Hepatocyte (in vitro differentiated cells): ENCODE results near the gene UBQLNL. TPM values are rescaled to one million over a fixed set of nuclear protein-coding genes. Genes with fewer than 3 reads are reported as not detected.

ENCODE experiments used
- DNase-seq: peaks from one replicate; pipeline ENCODE4 v3.0.0-alpha.2; 2016; ENCODE audit warnings: low spot score
- H2AFZ ChIP-seq: fragments of 200-600 bp; sonication (generic); 2 replicates; pipeline ENCODE4 v1.6.0; 2016; ENCODE audit warnings: antibody characterized with exemption, mild to moderate bottlenecking
- H3K27ac ChIP-seq: fragments of 200-600 bp; sonication (generic); 2 replicates; pipeline ENCODE4 v1.5.1; 2016; ENCODE audit warnings: mild to moderate bottlenecking
- H3K27me3 ChIP-seq: fragments of 200-600 bp; sonication (generic); 2 replicates; pipeline ENCODE4 v1.6.1; 2016
- H3K36me3 ChIP-seq: fragments of 200-600 bp; sonication (generic); replicated peaks from 2 replicates; pipeline ENCODE4 v1.5.1; 2016; ENCODE audit warnings: low read depth; ENCODE audit not compliant: insufficient read depth
- H3K4me1 ChIP-seq: fragments of 200-600 bp; sonication (generic); 2 replicates; pipeline ENCODE4 v1.5.1; 2016; ENCODE audit warnings: mild to moderate bottlenecking, moderate library complexity; ENCODE audit not compliant: insufficient read depth
- H3K4me2 ChIP-seq: fragments of 200-600 bp; sonication (generic); 2 replicates; pipeline ENCODE4 v1.6.0; 2016
- H3K4me3 ChIP-seq: fragments of 200-600 bp; sonication (generic); 2 replicates; pipeline ENCODE4 v1.5.1; 2016; ENCODE audit warnings: mild to moderate bottlenecking
- H3K79me2 ChIP-seq: fragments of 200-600 bp; sonication (generic); 2 replicates; pipeline ENCODE4 v1.6.0; 2017; ENCODE audit warnings: mild to moderate bottlenecking
- H3K9me2 ChIP-seq: fragments of 200-600 bp; sonication (generic); replicated peaks from 2 replicates; pipeline ENCODE4 v1.6.0; 2017; ENCODE audit warnings: mild to moderate bottlenecking; ENCODE audit not compliant: insufficient read depth
- H3K9me3 ChIP-seq: fragments of 200-600 bp; sonication (generic); 2 replicates; pipeline ENCODE4 v1.5.1; 2016; ENCODE audit warnings: low read depth, mild to moderate bottlenecking
- H4K20me1 ChIP-seq: fragments of 200-600 bp; sonication (generic); 2 replicates; pipeline ENCODE4 v1.6.0; 2016; ENCODE audit warnings: mild to moderate bottlenecking; ENCODE audit not compliant: insufficient read depth, poor library complexity, severe bottlenecking
- CTCF ChIP-seq: fragments of 200-600 bp; sonication (generic); IDR thresholded peaks from 2 replicates; pipeline ENCODE4 v1.5.1; 2016; ENCODE audit warnings: antibody characterized with exemption, mild to moderate bottlenecking; ENCODE audit not compliant: poor library complexity
- EZH2 ChIP-seq: fragments of 200-600 bp; sonication (generic); IDR thresholded peaks from 2 replicates; pipeline ENCODE4 v1.6.1; 2016; ENCODE audit warnings: antibody characterized with exemption, mild to moderate bottlenecking, borderline replicate concordance
- EZH2phosphoT487 ChIP-seq: fragments of 200-600 bp; sonication (generic); IDR thresholded peaks from one replicate; pipeline ENCODE4 v1.6.1; 2018; ENCODE audit warnings: antibody characterized with exemption, mild to moderate bottlenecking, low read depth, moderate library complexity; ENCODE audit not compliant: unreplicated experiment, severe bottlenecking
- WGBS: methylation state at CpG from one replicate; pipeline ENCODE4 v1.1.6; 2016; ENCODE audit warnings: low lambda C conversion rate; ENCODE audit errors: missing lambda C conversion rate; 5-methylcytosine and 5-hydroxymethylcytosine counted together
- polyA plus RNA-seq: library from polyadenylated mRNA; unstranded; fragments of >200 nt; fragmentation: Nextera tagmentation; extraction: Ambion mirVana; gene quantifications from 2 replicates; pipeline ENCODE4 v1.2.1, GENCODE V29; 2016
- total RNA-seq: library from RNA; depleted of rRNA; stranded (reverse); fragments of >200 nt; gene quantifications from 2 replicates; pipeline ENCODE4 v1.2.3, GENCODE V29; 2014

UBQLNL gene
- total and polyA plus RNA-seq, 2 experiments from 2014 or later: 0.53 TPM; not detected in 1

- H3K4me3 ChIP-seq: no peak overlapping the region
- H3K36me3 ChIP-seq: no peaks in the 10 kb centered on the region
- 89% methylated on average over 6 of the region's 6 CpGs for WGBS
- H3K9me2 ChIP-seq: no peaks in the 10 kb centered on the region
- H4K20me1 ChIP-seq: no peaks in the 10 kb centered on the region
- H3K79me2 ChIP-seq: no peaks in the 10 kb centered on the region
- DNase-seq: no peak
- no peaks in the 10 kb centered on the region for H3K4me1 ChIP-seq
- H2AFZ ChIP-seq: no peak overlapping the region
- no peak overlapping the region for H3K27ac ChIP-seq
- no peak for TF ChIP-seq EZH2phosphoT487
- TF ChIP-seq CTCF: no peak
- no peak for TF ChIP-seq EZH2
- no peaks in the 10 kb centered on the region for H3K9me3 ChIP-seq
- H3K27me3 ChIP-seq: no peaks in the 10 kb centered on the region
- no peak overlapping the region for H3K4me2 ChIP-seq
These were observed 16.1 kb downstream of the UBQLNL start for GRCh38 chr11:5500393-5500801.

- TF ChIP-seq CTCF (no peak), EZH2 (no peak), EZH2phosphoT487 (no peak)
- Histone ChIP-seq H3K4me3 (no peak overlapping the region), H3K9me3 (no peaks in the 10 kb centered on the region), H3K27me3 (no peaks in the 10 kb centered on the region), H3K9me2 (no peaks in the 10 kb centered on the region), H3K79me2 (no peaks in the 10 kb centered on the region), H4K20me1 (no peaks in the 10 kb centered on the region), H3K4me2 (no peak overlapping the region), H3K36me3 (no peaks in the 10 kb centered on the region), H2AFZ (no peak overlapping the region), H3K4me1 (no peaks in the 10 kb centered on the region), H3K27ac (no peak overlapping the region)
- 73% methylated on average over 2 of the region's 2 CpGs for WGBS
- DNase-seq: no peak
These were observed 16.8 kb downstream of the UBQLNL start for GRCh38 chr11:5499671-5500070.

GRCh38 chr11:5489576-5490357 is 26.7 kb downstream of the UBQLNL start:
- Histone ChIP-seq H3K27ac (no peak overlapping the region), H3K36me3 (no peaks in the 10 kb centered on the region), H3K4me1 (no peaks in the 10 kb centered on the region), H3K4me2 (no peak overlapping the region), H3K4me3 (no peak overlapping the region), H3K27me3 (no peaks in the 10 kb centered on the region), H3K79me2 (no peaks in the 10 kb centered on the region), H3K9me2 (no peaks in the 10 kb centered on the region), H4K20me1 (no peaks in the 10 kb centered on the region), H3K9me3 (no peaks in the 10 kb centered on the region), H2AFZ (no peak overlapping the region)
- TF ChIP-seq EZH2: no peak
- no peak for TF ChIP-seq EZH2phosphoT487
- no peak for TF ChIP-seq CTCF
- WGBS: 52% methylated on average over 5 of the region's 5 CpGs
- DNase-seq: no peak
